Heart left ventricle (tissue), 13 donors: Measurements from ENCODE around the gene PWP1.

Experiments used
- POLR2A ChIP-seq, 2 donors: fragments of 450-650 bp; IDR thresholded peaks; one replicate each; pipeline ENCODE4 v1.6.1; 2017; ENCODE audit warnings: antibody characterized with exemption in 2 of 2, mild to moderate bottlenecking in 2 of 2, moderate library complexity in 2 of 2
- TF ChIP-seq, protein P1 (sequence below), 12 donors: fragments of 200-600 bp; sonication (generic) in 4 of 12; IDR thresholded peaks; one replicate each; pipeline versions ENCODE4 v1.5.0 to v1.8.0; 2018 to 2022; ENCODE audit warnings: antibody characterized with exemption in 12 of 12, mild to moderate bottlenecking in 5 of 12
- donor health status: ischemic (EF 13 %, LVEDD 7.1; RV severe dilation, severe dysfunction).
- donor health status: DM: no; HTN: yes; CAD: no.
- donor health status: DM: no; HTN: no; CAD: no.
- donor health status: ischemic (EF 25% LVEDD 6.9; RV normal size, moderate dysfunction).
- donor health status: ischemic (EF 25% LVEDD 5.7; RV mildly dilated, moderate dysfunction).
- donor health status: ischemic (EF 35%, LVEDD 5.7; RV mildly dilated, moderate dysfunction).
- donor health status: nonischemic (EF 11% LVEDD 7.7; RV severe dilation, severe dysfunction).
- donor health status: DM: yes; HTN: yes; CAD: no.
- donor health status: PGD.
- donor health status: ischemic (EF 29% LVEDD 5.4; RV normal size, mild dysfunction).
- donor health status: nonischemic (EF 23%, LVEDD 6.1; RV moderate dilation, normal function).

DNA sequence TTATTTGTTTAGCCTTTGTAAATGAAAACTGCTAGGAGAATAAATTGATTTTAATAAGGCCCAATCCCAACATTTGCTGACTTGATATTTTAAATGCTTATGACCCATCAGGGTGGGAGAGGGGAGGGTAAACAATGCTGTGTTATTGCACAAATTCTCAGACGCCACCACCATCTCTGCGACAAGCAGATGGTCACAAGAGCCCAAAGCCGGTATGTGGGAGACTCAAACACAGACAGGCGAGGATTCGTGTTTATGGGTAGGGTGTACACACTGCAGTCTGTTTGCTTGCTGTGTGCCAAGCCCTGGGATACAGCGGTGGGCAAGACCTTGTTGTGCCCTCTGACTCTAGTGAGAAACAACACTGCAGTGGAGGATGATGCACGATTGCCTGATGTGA, 39.2 kb upstream of the PWP1 start:
- TF ChIP-seq, protein P1, sequence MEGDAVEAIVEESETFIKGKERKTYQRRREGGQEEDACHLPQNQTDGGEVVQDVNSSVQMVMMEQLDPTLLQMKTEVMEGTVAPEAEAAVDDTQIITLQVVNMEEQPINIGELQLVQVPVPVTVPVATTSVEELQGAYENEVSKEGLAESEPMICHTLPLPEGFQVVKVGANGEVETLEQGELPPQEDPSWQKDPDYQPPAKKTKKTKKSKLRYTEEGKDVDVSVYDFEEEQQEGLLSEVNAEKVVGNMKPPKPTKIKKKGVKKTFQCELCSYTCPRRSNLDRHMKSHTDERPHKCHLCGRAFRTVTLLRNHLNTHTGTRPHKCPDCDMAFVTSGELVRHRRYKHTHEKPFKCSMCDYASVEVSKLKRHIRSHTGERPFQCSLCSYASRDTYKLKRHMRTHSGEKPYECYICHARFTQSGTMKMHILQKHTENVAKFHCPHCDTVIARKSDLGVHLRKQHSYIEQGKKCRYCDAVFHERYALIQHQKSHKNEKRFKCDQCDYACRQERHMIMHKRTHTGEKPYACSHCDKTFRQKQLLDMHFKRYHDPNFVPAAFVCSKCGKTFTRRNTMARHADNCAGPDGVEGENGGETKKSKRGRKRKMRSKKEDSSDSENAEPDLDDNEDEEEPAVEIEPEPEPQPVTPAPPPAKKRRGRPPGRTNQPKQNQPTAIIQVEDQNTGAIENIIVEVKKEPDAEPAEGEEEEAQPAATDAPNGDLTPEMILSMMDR (IDR thresholded peaks at IDR 0.05): no peak
- no peak for TF ChIP-seq POLR2A (IDR thresholded peaks at IDR 0.05)
